Measurements from ENCODE around the gene AMER1.

AMER1 gene

GRCh38 chrX:64188901-64189300, 16.6 kb downstream of the AMER1 start:
- no peak for TF ChIP-seq CTCF (IDR thresholded peaks at IDR 0.05; ENCODE audit: unreplicated experiment in 3 of 3)

GRCh38 chrX:64187762-64188150, 17.8 kb downstream of the AMER1 start:
- H3K4me1 Mint-ChIP-seq: no peaks in the 10 kb centered on the region
- no peak overlapping the region for H3K27ac Mint-ChIP-seq
- no peaks in the 10 kb centered on the region for H3K27me3 Mint-ChIP-seq (ENCODE audit: low read depth)

More at GRCh38 chrX:64188901-64189300, 16.6 kb downstream of the AMER1 start:
- peaks cover 39% of the 10 kb centered on the region for H3K36me3 Mint-ChIP-seq (ENCODE audit: low read depth)
- H3K9me3 Mint-ChIP-seq: peaks cover 4% of the 10 kb centered on the region
- H3K27me3 Mint-ChIP-seq (ENCODE audit: low read depth): no peaks in the 10 kb centered on the region
- no peak overlapping the region for H3K4me3 Mint-ChIP-seq
- no peak overlapping the region for H3K27ac Mint-ChIP-seq
- no peaks in the 10 kb centered on the region for H3K4me1 Mint-ChIP-seq

DNA sequence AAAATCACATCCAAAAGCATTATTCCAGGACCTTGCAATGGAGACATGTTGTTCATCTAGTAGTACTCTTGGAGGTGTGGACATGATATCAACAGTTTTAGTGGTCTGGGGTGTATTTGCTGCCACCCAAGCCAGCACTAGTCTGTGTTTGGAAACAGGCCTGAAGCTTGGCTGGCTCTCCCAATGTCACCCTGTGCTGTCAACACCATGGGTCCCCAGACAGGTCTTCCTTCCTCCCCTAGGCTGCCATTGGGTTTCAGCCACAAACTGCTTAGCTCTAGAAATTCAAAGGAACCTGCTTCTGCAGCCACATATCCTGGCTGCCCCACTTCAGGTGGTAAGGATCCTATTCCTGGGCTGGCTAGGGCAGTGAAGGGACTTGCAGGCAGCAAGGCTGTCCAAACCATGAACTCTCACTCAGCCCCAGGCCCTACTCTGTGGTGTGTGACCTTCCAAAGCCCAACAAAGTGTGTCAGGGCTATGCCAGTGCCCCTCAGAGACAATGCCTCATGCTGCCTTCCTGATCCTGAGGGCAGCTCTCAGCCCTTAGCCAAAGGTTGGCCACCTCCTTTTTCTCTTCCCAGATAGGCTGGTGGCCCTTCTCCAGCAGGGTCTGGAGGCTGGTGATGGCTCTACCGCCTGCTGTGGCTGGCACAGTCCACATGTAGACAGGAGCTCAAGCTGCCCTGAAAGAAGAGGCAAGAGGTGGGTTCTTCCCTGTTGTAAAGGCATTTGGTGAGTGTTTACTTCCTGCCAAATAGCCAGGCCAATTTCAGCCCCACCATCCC, 18.3 kb downstream of the AMER1 start:
- no peaks in the 10 kb centered on the region for H3K4me1 Mint-ChIP-seq
- H3K36me3 Mint-ChIP-seq (ENCODE audit: low read depth): peaks cover 32% of the 10 kb centered on the region
- no peak overlapping the region for H3K4me3 Mint-ChIP-seq
- no peak for TF ChIP-seq CTCF (IDR thresholded peaks at IDR 0.05; ENCODE audit: unreplicated experiment in 3 of 3)
- H3K9me3 Mint-ChIP-seq: peaks cover 4% of the 10 kb centered on the region
- H3K27me3 Mint-ChIP-seq (ENCODE audit: low read depth): no peaks in the 10 kb centered on the region
- H3K27ac Mint-ChIP-seq: no peak overlapping the region

More at GRCh38 chrX:64187762-64188150, 17.8 kb downstream of the AMER1 start:
- H3K4me3 Mint-ChIP-seq: no peak overlapping the region
- H3K36me3 Mint-ChIP-seq (ENCODE audit: low read depth): peaks cover 35% of the 10 kb centered on the region
- peaks cover 4% of the 10 kb centered on the region for H3K9me3 Mint-ChIP-seq
- TF ChIP-seq CTCF (IDR thresholded peaks at IDR 0.05; ENCODE audit: unreplicated experiment in 3 of 3): no peak

DNA sequence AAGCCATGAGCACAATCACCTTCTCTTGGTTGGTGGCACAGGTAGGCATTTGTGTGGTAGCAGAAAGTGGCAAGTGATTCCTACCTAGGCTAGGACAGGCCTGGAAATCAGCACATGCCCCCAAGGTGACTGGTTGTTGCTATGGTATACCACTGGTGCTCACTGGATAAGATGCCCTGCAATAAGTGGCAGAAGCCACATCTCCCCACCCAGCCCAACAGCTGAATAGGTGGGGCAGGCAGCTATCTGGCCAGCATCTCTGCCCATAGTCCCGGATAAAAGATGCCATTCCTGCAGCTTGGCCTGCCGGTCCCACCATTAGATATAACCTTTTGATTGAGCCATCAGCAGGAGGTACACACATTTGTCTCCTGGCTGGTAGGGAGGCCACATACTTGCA, 21.1 kb downstream of the AMER1 start:
- no peak for TF ChIP-seq CTCF (IDR thresholded peaks at IDR 0.05; ENCODE audit: unreplicated experiment in 3 of 3)

GRCh38 chrX:64182208-64182607, 23.3 kb downstream of the AMER1 start:
- Mint-ChIP-seq H3K27ac (no peak overlapping the region), H3K27me3 (ENCODE audit: low read depth) (no peaks in the 10 kb centered on the region), H3K36me3 (ENCODE audit: low read depth) (no peaks in the 10 kb centered on the region), H3K9me3 (no peaks in the 10 kb centered on the region), H3K4me1 (no peaks in the 10 kb centered on the region), H3K4me3 (no peak overlapping the region)
- no peak for TF ChIP-seq CTCF (IDR thresholded peaks at IDR 0.05; ENCODE audit: unreplicated experiment in 3 of 3)

More for the DNA sequence above, 21.1 kb downstream of the AMER1 start:
- Mint-ChIP-seq H3K9me3 (no peaks in the 10 kb centered on the region), H3K27me3 (ENCODE audit: low read depth) (no peaks in the 10 kb centered on the region), H3K36me3 (ENCODE audit: low read depth) (peaks cover 8% of the 10 kb centered on the region), H3K27ac (no peak overlapping the region), H3K4me3 (no peak overlapping the region), H3K4me1 (no peaks in the 10 kb centered on the region)

- Mint-ChIP-seq H3K9me3 (no peaks in the 10 kb centered on the region), H3K27ac (no peak overlapping the region), H3K4me1 (no peaks in the 10 kb centered on the region), H3K36me3 (ENCODE audit: low read depth) (no peaks in the 10 kb centered on the region), H3K4me3 (no peak overlapping the region), H3K27me3 (ENCODE audit: low read depth) (no peaks in the 10 kb centered on the region)
- TF ChIP-seq CTCF (IDR thresholded peaks at IDR 0.05; ENCODE audit: unreplicated experiment in 3 of 3): no peak
Observed at GRCh38 chrX:64176876-64177275, 28.6 kb downstream of the AMER1 start.

Measured in nephron (organoid).